Left renal cortex interstitium (tissue), 4 donors: ENCODE measurements around the gene ASB2. TPM values are rescaled to one million over a fixed set of nuclear protein-coding genes. Genes with fewer than 3 reads are reported as not detected.
A peak's percentile ranks its signal among the peaks of the same experiment; 100 is the strongest.

Experiments used
- DNase-seq, 4 donors: peaks; one replicate each; pipeline ENCODE4 v3.0.0-alpha.2; 2013; ENCODE audit warnings: low read depth in 4 of 4, low spot score in 2 of 4, missing footprints in 1 of 4
- polyA plus RNA-seq, 4 donors: library from polyadenylated mRNA; unstranded; fragments of 120-200 nt; gene quantifications; one replicate each; pipeline ENCODE4 v1.2.1, GENCODE V29; 2013; ENCODE audit not compliant: insufficient read length in 4 of 4

The ASB2 gene
- polyA plus RNA-seq, 4 donors = 0.30 to 0.59 (median 0.42) TPM

- no peak for DNase-seq
Observed at GRCh38 chr14:93911975-93912615, 64.3 kb downstream of the ASB2 start.

GRCh38 chr14:93909429-93910128 lies 66.8 kb downstream of the ASB2 start:
- no peak for DNase-seq

- DNase-seq = peak in 1 of 4 donors; percentile 39
Observed at GRCh38 chr14:93906341-93907329, 69.7 kb downstream of the ASB2 start.

- DNase-seq = no peak
Observed at GRCh38 chr14:93905623-93906022, 70.7 kb downstream of the ASB2 start.

GRCh38 chr14:93903342-93904184 lies 72.8 kb downstream of the ASB2 start:
- DNase-seq = no peak

GRCh38 chr14:93902619-93903307 lies 73.6 kb downstream of the ASB2 start:
- DNase-seq = no peak

GRCh38 chr14:93901813-93902212 lies 74.6 kb downstream of the ASB2 start:
- no peak for DNase-seq

GRCh38 chr14:93898731-93899130 lies 77.6 kb downstream of the ASB2 start:
- no peak for DNase-seq

GRCh38 chr14:93898081-93898611 lies 78.2 kb downstream of the ASB2 start:
- DNase-seq = no peak

- DNase-seq = no peak
Observed at GRCh38 chr14:93897476-93897845, 78.9 kb downstream of the ASB2 start.

GRCh38 chr14:93895023-93895604 lies 81.3 kb downstream of the ASB2 start:
- DNase-seq = no peak

- DNase-seq = no peak
Observed at GRCh38 chr14:93893661-93894261, 82.6 kb downstream of the ASB2 start.

GRCh38 chr14:93892923-93893558 lies 83.3 kb downstream of the ASB2 start:
- DNase-seq = peak in 3 of 4 donors; percentile 42 to 56 (median 50)

- DNase-seq = no peak
Observed at GRCh38 chr14:93892505-93892839, 83.9 kb downstream of the ASB2 start.

GRCh38 chr14:93891756-93892504 lies 84.4 kb downstream of the ASB2 start:
- no peak for DNase-seq

GRCh38 chr14:93889739-93890483 lies 86.5 kb downstream of the ASB2 start:
- DNase-seq = no peak

GRCh38 chr14:93888995-93889394 lies 87.4 kb downstream of the ASB2 start:
- no peak for DNase-seq
